Cardiac atrium fibroblast (primary cell): ENCODE data around the gene CCDC12. TPM values are rescaled to one million over a fixed set of nuclear protein-coding genes. Genes with fewer than 3 reads are reported as not detected.

Experiments used
- total RNA-seq: library from RNA; depleted of rRNA; stranded (reverse); fragments of >200 nt; gene quantifications from 2 replicates; pipeline ENCODE4 v1.2.3, GENCODE V29; 2015

Gene CCDC12
- total RNA-seq, result 11.7 and 31.1 TPM in 2 replicates

GRCh38 chr3:46976326-46977190 is at the start of gene CCDC12:
Gene CCDC12 (minus strand): TSS chr3:46976745. CDS start chr3:46976732, 13 bp downstream.

GRCh38 chr3:46978985-46979944 is 2.7 kb upstream of the CCDC12 start, which contains the start of gene NBEAL2:
Gene NBEAL2 (plus strand): TSS chr3:46979666. CDS start chr3:46979862, 196 bp downstream.

DNA sequence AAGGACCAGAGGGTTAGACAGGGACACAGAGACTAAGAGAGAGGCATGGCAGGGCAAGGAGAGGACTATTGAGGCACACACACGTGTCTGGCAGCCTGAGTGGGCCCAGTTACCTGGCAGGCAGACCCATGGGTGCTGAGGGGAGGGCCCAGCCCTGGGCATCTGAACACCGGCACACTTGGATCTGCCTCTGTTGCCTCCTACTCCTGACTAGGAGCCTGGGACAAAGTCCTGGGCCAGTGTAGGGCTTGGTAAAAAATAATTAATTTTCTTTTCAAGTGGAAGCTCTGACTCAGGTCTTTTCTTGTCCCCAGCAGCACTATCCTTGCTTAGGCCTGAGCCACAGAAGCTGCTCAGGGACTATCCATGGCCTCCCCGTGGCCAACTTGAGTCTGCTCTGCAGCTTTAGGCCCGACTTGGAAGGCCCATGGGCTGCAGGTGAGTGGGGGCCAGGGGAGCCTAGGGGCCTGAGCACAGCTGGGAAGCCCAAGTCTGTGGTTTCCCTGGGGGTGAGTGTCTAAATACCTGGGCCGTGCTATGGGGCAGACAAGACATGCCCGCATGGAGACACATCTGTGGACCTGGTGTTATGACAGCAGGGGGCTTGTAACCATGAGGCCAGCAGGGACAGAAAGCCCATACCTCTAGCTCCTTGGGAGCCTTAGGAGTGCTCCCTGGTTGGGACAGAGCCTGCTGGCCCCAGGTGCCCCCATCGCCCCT is 99.0 kb downstream of the CCDC12 start, which contains the start of gene PTH1R:
TSS of gene PTH1R (plus strand) at position 316 of the 720 bp plus-strand sequence. CDS start 5,839 bp downstream, outside the sequence.

Other genes with a start within 250 kb of the CCDC12 start
- 1.4 TPM in 1 of 2 replicates, not detected in the other for gene MYL3, start 113.3 kb downstream of the CCDC12 start, total RNA-seq
- gene PTH1R, start 99.0 kb downstream of the CCDC12 start, total RNA-seq, result 7.5 and 13.5 TPM in 2 replicates
- 3.6 and 4.0 TPM in 2 replicates for gene NBEAL2, start 2.9 kb upstream of the CCDC12 start, total RNA-seq
- 15.3 and 15.7 TPM in 2 replicates for gene SETD2, start 187.4 kb upstream of the CCDC12 start, total RNA-seq